A549 (cell line): ENCODE data around the gene TMEM144.

Experiments used
- CHD2 ChIP-seq: fragments of 150-350 bp; IDR thresholded peaks from 2 replicates; pipeline ENCODE4 v1.6.1; 2014; ENCODE audit warnings: low read length; ENCODE audit not compliant: partially characterized antibody
- CTCF ChIP-seq: fragments of >200 bp; sonication (Bioruptor Twin); formaldehyde crosslinking; IDR thresholded peaks from 3 replicates; pipeline ENCODE4 v1.5.1; 2016
- EHMT2 ChIP-seq: fragments of 200-600 bp; sonication (generic); IDR thresholded peaks from 2 replicates; pipeline ENCODE4 v1.6.1; 2016; ENCODE audit warnings: antibody characterized with exemption, low read depth, mild to moderate bottlenecking, moderate library complexity
- EP300 ChIP-seq, 2 experiments: fragments of >200 bp; sonication (Bioruptor Twin); formaldehyde crosslinking; IDR thresholded peaks; 2 replicates in 1 of 2; 3 replicates in 1 of 2; pipeline ENCODE4 v1.6.1; 2016 to 2017
- HOXA7 ChIP-seq: fragments of 250-450 bp; sonication (Bioruptor Pico); IDR thresholded peaks from 2 replicates; pipeline ENCODE4 v1.5.0; 2020; ENCODE audit warnings: mild to moderate bottlenecking, moderate library complexity
- MAX ChIP-seq: IDR thresholded peaks from 2 replicates; pipeline ENCODE4 v1.6.1; 2012
- POLR2A ChIP-seq: IDR thresholded peaks from 2 replicates; pipeline ENCODE4 v1.6.1; 2012; ENCODE audit warnings: mild to moderate bottlenecking, low read length
- RFX5 ChIP-seq: fragments of 450-650 bp; IDR thresholded peaks from 2 replicates; pipeline ENCODE4 v1.7.1; 2014; ENCODE audit warnings: antibody characterized with exemption, mild to moderate bottlenecking, moderate library complexity

GRCh38 chr4:158268553-158268952 is 58.3 kb downstream of the TMEM144 start:
- no peak for TF ChIP-seq MAX
- no peak for TF ChIP-seq CTCF
- TF ChIP-seq EP300 (IDR thresholded peaks at IDR 0.05): no peak
- no peak for TF ChIP-seq HOXA7 (CRISPR knock-in tag)
- no peak for TF ChIP-seq EHMT2
- no peak for TF ChIP-seq CHD2
- TF ChIP-seq POLR2A: no peak
- no peak for TF ChIP-seq RFX5
